PC-9 (cell line): ENCODE results near the gene DDI2. TPM values are rescaled to one million over a fixed set of nuclear protein-coding genes. Genes with fewer than 3 reads are reported as not detected.

Experiments used
- BruUV-seq: library from RNA; stranded (reverse); fragments of 400-500 nt; replicated peaks from 2 replicates; lab custom pipeline; 2021; lab: Mats Ljungman, UMichigan
- CTCF ChIA-PET: fragments of 300-600 bp; sonication (Branson Sonifier 250); formaldehyde crosslinking; loops from one replicate; lab custom pipeline; 2022; ENCODE audit warnings: antibody characterized with exemption; lab: Charles Lee
- POLR2A ChIA-PET: fragments of 300-600 bp; sonication (Branson Sonifier 250); formaldehyde crosslinking; loops from one replicate; lab custom pipeline; 2022; ENCODE audit warnings: antibody characterized with exemption; ENCODE audit not compliant: unreplicated experiment; lab: Charles Lee
- DNase-seq, 2 experiments: peaks; one replicate each; pipeline versions ENCODE4 v3.0.0 to v3.0.0-alpha.2; 2015 to 2022; ENCODE audit warnings: mixed read lengths in 1 of 2
- H2AFZ ChIP-seq: fragments of 200-600 bp; sonication (generic); 2 replicates; pipeline ENCODE4 v1.8.1; 2017; ENCODE audit warnings: antibody characterized with exemption
- H3F3A ChIP-seq: fragments of 200-600 bp; sonication (generic); 2 replicates; pipeline ENCODE4 v1.8.1; 2017; ENCODE audit warnings: antibody characterized with exemption, mild to moderate bottlenecking, low read depth; ENCODE audit not compliant: insufficient read depth
- H3K27ac ChIP-seq: fragments of 200-600 bp; sonication (generic); 2 replicates; pipeline ENCODE4 v1.6.1; 2016; ENCODE audit warnings: mixed run types
- H3K27me3 ChIP-seq: fragments of 200-600 bp; sonication (generic); 2 replicates; pipeline ENCODE4 v1.6.1; 2016; ENCODE audit warnings: low read depth, mixed run types; ENCODE audit not compliant: insufficient read depth
- H3K36me3 ChIP-seq: fragments of 200-600 bp; sonication (generic); 2 replicates; pipeline ENCODE4 v1.6.1; 2016; ENCODE audit warnings: low read depth, mixed run types
- H3K4me1 ChIP-seq: fragments of 200-600 bp; sonication (generic); replicated peaks from 2 replicates; pipeline ENCODE4 v1.6.1; 2016; ENCODE audit warnings: mixed run types; ENCODE audit not compliant: insufficient read depth
- H3K4me2 ChIP-seq: fragments of 200-600 bp; sonication (generic); 2 replicates; pipeline ENCODE4 v1.6.1; 2017; ENCODE audit warnings: mixed run types
- H3K4me3 ChIP-seq: fragments of 200-600 bp; sonication (generic); 2 replicates; pipeline ENCODE4 v1.6.1; 2016; ENCODE audit warnings: mixed run types
- H3K79me2 ChIP-seq: fragments of 200-600 bp; sonication (generic); 2 replicates; pipeline ENCODE4 v1.6.1; 2017; ENCODE audit warnings: low read depth, mixed run types
- H3K9me2 ChIP-seq: fragments of 200-600 bp; sonication (generic); 2 replicates; pipeline ENCODE4 v1.8.1; 2017; ENCODE audit warnings: mild to moderate bottlenecking; ENCODE audit not compliant: insufficient read depth
- H3K9me3 ChIP-seq: fragments of 200-600 bp; sonication (generic); 2 replicates; pipeline ENCODE4 v1.8.1; 2016; ENCODE audit warnings: low read depth; ENCODE audit not compliant: insufficient read depth
- H4K20me1 ChIP-seq: fragments of 200-600 bp; sonication (generic); 2 replicates; pipeline ENCODE4 v1.8.1; 2017; ENCODE audit not compliant: insufficient read depth
- EZH2 ChIP-seq: fragments of 200-600 bp; sonication (generic); IDR thresholded peaks from 2 replicates; pipeline ENCODE4 v1.8.0; 2017; ENCODE audit warnings: antibody characterized with exemption, low read depth
- intact Hi-C: fragments of 100-400 bp; cut with micrococcal nuclease; formaldehyde crosslinking; loops from one replicate; pipeline ENCODE4 v1.10.0; 2022; ENCODE audit not compliant: unreplicated experiment
- total RNA-seq: library from RNA; stranded (reverse); gene quantifications from 2 replicates; pipeline ENCODE4 v1.2.3, GENCODE V29; 2021
- TF ChIP-seq, protein P1 (sequence below): fragments of 200-600 bp; sonication (generic); conservative IDR thresholded peaks from 2 replicates; pipeline ENCODE4 v1.6.1; 2017; ENCODE audit warnings: mixed run types, antibody characterized with exemption, mild to moderate bottlenecking, moderate library complexity

DDI2 gene
- total RNA-seq, 1 experiment from 2014 or later = 38.0 TPM

DNA sequence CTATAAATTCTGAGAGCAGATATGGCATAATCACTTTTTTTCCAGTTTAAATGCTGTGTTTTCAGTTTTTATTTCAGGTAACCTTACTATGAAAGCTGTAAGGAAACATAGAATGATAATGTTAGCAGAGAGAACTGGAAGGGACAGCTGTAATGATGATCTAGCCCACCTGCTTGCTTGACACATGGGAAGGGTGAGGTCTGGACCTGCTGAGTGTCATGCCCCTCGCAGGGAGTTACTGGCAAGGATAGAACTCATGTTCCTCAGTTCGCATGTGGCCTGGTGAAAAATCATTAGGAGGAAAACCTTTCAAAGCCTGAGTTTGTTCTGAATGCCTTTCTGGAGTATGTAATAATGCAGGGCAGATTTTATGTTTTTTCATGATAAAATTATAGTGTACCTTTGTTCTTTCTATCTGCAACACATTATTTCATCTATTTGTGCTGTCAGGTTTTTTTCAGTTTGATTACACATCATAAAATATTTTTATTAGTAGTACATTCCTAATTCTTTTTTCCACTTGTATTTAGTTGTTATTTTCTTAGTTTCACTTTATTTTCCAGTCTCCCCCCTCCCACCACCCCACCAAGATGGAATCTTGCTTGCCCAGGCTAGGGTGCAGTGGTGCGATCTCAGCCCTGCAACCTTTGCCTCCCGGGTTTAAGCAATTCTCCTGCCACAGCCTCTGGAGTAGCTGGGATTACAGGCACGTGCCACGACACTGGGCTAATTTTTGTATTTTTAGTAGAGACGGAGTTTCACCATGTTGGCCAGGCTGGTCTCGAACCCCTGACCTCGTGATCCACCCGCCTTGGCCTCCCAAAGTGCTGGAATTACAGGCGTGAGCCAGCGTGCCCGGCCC lies 8.0 kb downstream of the DDI2 start:
- Histone ChIP-seq H2AFZ (no peak overlapping the region), H3K36me3 (peaks cover 6% of the 10 kb centered on the region; the same call in 1 of the 2 replicates), H3K27ac (no peak overlapping the region), H3K4me1 (peaks cover 21% of the 10 kb centered on the region), H3F3A (peaks cover 9% of the 10 kb centered on the region), H3K27me3 (no peaks in the 10 kb centered on the region), H3K9me2 (no peaks in the 10 kb centered on the region), H3K4me2 (no peak overlapping the region), H3K9me3 (no peaks in the 10 kb centered on the region), H3K79me2 (peaks cover 90% of the 10 kb centered on the region), H3K4me3 (no peak overlapping the region), H4K20me1 (peaks cover 38% of the 10 kb centered on the region)
- DNase-seq = no peak
- ChIA-PET CTCF (no interaction called here), POLR2A (no interaction called here)
- no TSS peak for BruUV-seq
- intact Hi-C loops = no loop called here
- TF ChIP-seq, protein P1, sequence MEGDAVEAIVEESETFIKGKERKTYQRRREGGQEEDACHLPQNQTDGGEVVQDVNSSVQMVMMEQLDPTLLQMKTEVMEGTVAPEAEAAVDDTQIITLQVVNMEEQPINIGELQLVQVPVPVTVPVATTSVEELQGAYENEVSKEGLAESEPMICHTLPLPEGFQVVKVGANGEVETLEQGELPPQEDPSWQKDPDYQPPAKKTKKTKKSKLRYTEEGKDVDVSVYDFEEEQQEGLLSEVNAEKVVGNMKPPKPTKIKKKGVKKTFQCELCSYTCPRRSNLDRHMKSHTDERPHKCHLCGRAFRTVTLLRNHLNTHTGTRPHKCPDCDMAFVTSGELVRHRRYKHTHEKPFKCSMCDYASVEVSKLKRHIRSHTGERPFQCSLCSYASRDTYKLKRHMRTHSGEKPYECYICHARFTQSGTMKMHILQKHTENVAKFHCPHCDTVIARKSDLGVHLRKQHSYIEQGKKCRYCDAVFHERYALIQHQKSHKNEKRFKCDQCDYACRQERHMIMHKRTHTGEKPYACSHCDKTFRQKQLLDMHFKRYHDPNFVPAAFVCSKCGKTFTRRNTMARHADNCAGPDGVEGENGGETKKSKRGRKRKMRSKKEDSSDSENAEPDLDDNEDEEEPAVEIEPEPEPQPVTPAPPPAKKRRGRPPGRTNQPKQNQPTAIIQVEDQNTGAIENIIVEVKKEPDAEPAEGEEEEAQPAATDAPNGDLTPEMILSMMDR = no peak
- TF ChIP-seq EZH2 = no peak

DNA sequence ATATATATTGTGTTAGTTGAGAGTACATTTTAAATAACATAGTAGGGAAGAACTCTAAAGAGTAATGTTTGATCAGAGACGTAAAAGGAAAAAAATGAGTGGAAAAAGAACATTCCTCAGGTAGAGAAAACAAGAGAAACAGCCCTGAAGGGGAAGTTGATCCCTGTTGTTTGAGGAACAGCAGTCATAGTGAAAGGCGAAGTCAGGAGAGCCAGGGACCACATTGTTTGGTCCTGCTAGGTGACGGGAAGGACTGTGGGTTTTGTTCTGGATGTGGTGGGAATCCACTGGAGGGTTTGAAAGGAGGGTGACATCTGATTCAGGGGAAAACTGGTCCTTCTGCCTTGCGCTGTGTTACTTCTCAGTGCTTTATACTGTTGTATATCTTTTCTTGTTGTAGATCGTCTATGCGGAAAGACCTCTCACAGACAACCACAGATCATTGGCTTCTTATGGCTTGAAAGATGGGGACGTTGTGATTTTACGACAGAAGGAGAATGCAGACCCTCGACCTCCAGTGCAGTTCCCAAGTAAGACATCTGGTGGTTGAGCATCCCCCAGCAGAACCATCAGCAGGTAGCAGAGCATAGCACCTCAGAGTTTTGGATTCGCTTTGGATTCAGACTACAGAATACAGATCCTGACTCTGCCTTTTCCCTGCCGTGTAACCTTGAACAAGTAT lies 9.2 kb downstream of the DDI2 start:
- ChIA-PET CTCF (no interaction called here), POLR2A (no interaction called here)
- H3K36me3 ChIP-seq = peaks cover 11% of the 10 kb centered on the region
- no TSS peak for BruUV-seq
- H4K20me1 ChIP-seq = peaks cover 26% of the 10 kb centered on the region
- H3K27me3 ChIP-seq = no peaks in the 10 kb centered on the region
- no peak overlapping the region for H3K4me3 ChIP-seq
- intact Hi-C loops = no loop called here
- no peaks in the 10 kb centered on the region for H3F3A ChIP-seq
- peaks cover 10% of the 10 kb centered on the region for H3K4me1 ChIP-seq
- no peak overlapping the region for H3K27ac ChIP-seq
- no peak overlapping the region for H3K4me2 ChIP-seq
- H3K9me2 ChIP-seq = no peaks in the 10 kb centered on the region
- TF ChIP-seq, protein P1 = no peak
- no peak for TF ChIP-seq EZH2
- peaks cover 82% of the 10 kb centered on the region for H3K79me2 ChIP-seq
- no peaks in the 10 kb centered on the region for H3K9me3 ChIP-seq
- DNase-seq = no peak
- H2AFZ ChIP-seq = no peak overlapping the region

DNA sequence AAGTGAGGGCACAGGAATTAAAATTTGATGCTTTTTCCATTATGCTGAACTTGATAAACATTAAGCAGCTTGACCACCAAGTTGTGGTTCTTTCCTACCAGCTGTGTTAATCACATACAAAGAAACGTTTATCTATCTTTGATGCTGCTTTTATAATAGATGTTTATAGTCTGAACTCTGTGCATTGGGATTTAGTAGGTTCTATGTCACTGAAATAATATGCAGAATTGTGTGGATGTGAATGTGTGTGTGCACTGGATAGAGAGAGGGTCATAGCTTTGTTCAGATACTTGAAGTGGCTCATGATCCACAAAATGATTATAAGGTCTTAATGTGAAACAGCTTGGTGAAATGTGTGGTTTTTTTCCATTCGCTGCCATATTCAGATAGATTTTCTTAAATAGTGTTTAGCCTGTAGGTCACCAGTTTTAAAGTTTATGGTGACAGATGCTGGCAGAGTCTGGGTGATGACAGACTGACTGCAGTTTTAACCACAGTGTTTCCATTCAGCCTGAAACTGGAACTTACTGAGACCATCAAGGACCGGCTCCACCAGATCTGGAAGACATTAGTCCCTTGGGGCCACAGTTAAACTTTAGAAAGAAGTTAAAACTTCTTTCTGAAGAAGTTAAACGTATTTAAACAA lies 10.2 kb downstream of the DDI2 start:
- peaks cover 19% of the 10 kb centered on the region for H3K36me3 ChIP-seq
- ChIA-PET POLR2A (interaction anchor here (0.6 kb wide), 1 partner anchor 12 kb away, joined by 3 read pairs; no protein-coding TSS in a partner anchor), CTCF (no interaction called here)
- H3K27me3 ChIP-seq = no peaks in the 10 kb centered on the region
- H3K4me3 ChIP-seq = no peak overlapping the region
- H2AFZ ChIP-seq = no peak overlapping the region
- DNase-seq = no peak
- H3K4me1 ChIP-seq = no peaks in the 10 kb centered on the region
- no peaks in the 10 kb centered on the region for H3K9me2 ChIP-seq
- H3F3A ChIP-seq = no peaks in the 10 kb centered on the region
- no peaks in the 10 kb centered on the region for H3K9me3 ChIP-seq
- TF ChIP-seq, protein P1 = no peak
- TF ChIP-seq EZH2 = no peak
- H3K4me2 ChIP-seq = no peak overlapping the region
- H3K79me2 ChIP-seq = peaks cover 72% of the 10 kb centered on the region
- intact Hi-C loops = no loop called here
- H3K27ac ChIP-seq = no peak overlapping the region; the same call in 1 of the 2 replicates
- peaks cover 20% of the 10 kb centered on the region for H4K20me1 ChIP-seq
- no TSS peak for BruUV-seq
